Panc1 (cell line): ENCODE results near the gene FOSL2. TPM values are rescaled to one million over a fixed set of nuclear protein-coding genes. Genes with fewer than 3 reads are reported as not detected.

Experiments used
- ATAC-seq: fragments of 200-7000 bp; cut with Tn5 transposase; 2 replicates; pipeline ENCODE4 v1.9.1; 2020; ENCODE audit warnings: mild to moderate bottlenecking, moderate library complexity
- BruUV-seq: library from RNA; stranded (reverse); fragments of 400-500 nt; replicated peaks from 2 replicates; lab custom pipeline; 2021; lab: Mats Ljungman, UMichigan
- CTCF ChIA-PET: fragments of 300-600 bp; sonication (Branson Sonifier 250); formaldehyde crosslinking; loops from one replicate; lab custom pipeline; 2022; ENCODE audit warnings: antibody characterized with exemption; lab: Charles Lee
- POLR2A ChIA-PET: fragments of 300-600 bp; sonication (Branson Sonifier 250); formaldehyde crosslinking; loops from one replicate; lab custom pipeline; 2022; ENCODE audit warnings: antibody characterized with exemption; lab: Charles Lee
- DNase-seq: peaks from one replicate; pipeline ENCODE4 v3.0.0-alpha.2; 2010; ENCODE audit warnings: low read depth, low spot score
- H3K27ac ChIP-seq: 2 replicates; pipeline ENCODE4 v1.5.1; 2011; ENCODE audit warnings: mild to moderate bottlenecking, low read length, inconsistent platforms
- H3K27me3 ChIP-seq: fragments of 200-500 bp; sonication (Bioruptor generic); 2 replicates; pipeline ENCODE4 v1.6.0; 2014; ENCODE audit warnings: low read length, inconsistent platforms; ENCODE audit not compliant: control insufficient read depth, insufficient read depth
- H3K36me3 ChIP-seq: fragments of 200-500 bp; sonication (Bioruptor generic); 2 replicates; pipeline ENCODE4 v1.5.1; 2014; ENCODE audit warnings: inconsistent platforms, mild to moderate bottlenecking, low read length, moderate library complexity; ENCODE audit not compliant: control insufficient read depth, insufficient read depth
- H3K4me1 ChIP-seq: 2 replicates; pipeline ENCODE4 v1.5.1; 2011; ENCODE audit warnings: inconsistent platforms, mild to moderate bottlenecking, low read length, moderate library complexity; ENCODE audit not compliant: control insufficient read depth, insufficient read depth
- H3K4me3 ChIP-seq, 2 experiments: 2 replicates each; pipeline ENCODE4 v1.5.1; 2011 to 2012; ENCODE audit warnings: low read depth in 2 of 2, low read length in 2 of 2, mild to moderate bottlenecking in 2 of 2, inconsistent platforms in 1 of 2, moderate library complexity in 1 of 2
- H3K9me3 ChIP-seq: fragments of 200-500 bp; sonication (Bioruptor generic); 2 replicates; pipeline ENCODE4 v1.5.1; 2014; ENCODE audit warnings: low read depth, mild to moderate bottlenecking, inconsistent platforms, low read length, moderate library complexity; ENCODE audit not compliant: control insufficient read depth, insufficient read depth
- POLR2AphosphoS5 ChIP-seq: IDR thresholded peaks from 2 replicates; pipeline ENCODE4 v1.6.1; 2012; ENCODE audit warnings: mild to moderate bottlenecking, low read depth, low read length, moderate library complexity
- SIN3A ChIP-seq: IDR thresholded peaks from 2 replicates; pipeline ENCODE4 v1.6.1; 2012; ENCODE audit warnings: low read depth, mild to moderate bottlenecking, low read length, moderate library complexity, borderline replicate concordance; ENCODE audit not compliant: insufficient read depth
- TCF7L2 ChIP-seq: IDR thresholded peaks from 2 replicates; pipeline ENCODE4 v1.6.1; 2011; ENCODE audit warnings: mild to moderate bottlenecking, low read depth, low read length, inconsistent platforms
- in situ Hi-C: cut with HindIII; loops from 2 replicates; pipeline ENCODE4 v1.10.0; 2016; ENCODE audit warnings: low sequenced_read_pairs, low pct_unique_long_range_greater_than_20kb
- intact Hi-C: fragments of 100-400 bp; cut with micrococcal nuclease; formaldehyde crosslinking; loops from one replicate; pipeline ENCODE4 v1.10.0; 2022; ENCODE audit not compliant: unreplicated experiment
- total RNA-seq: library from RNA; stranded (reverse); gene quantifications from one replicate; pipeline ENCODE4 v1.2.1, GENCODE V29; 2021; ENCODE audit not compliant: unreplicated experiment
- TF ChIP-seq, protein P1 (sequence below): fragments of 450-650 bp; IDR thresholded peaks from 2 replicates; pipeline ENCODE4 v1.5.1; 2017; ENCODE audit warnings: mild to moderate bottlenecking
- TF ChIP-seq, protein P2 (sequence below), 2 experiments: IDR thresholded peaks; 2 replicates each; pipeline ENCODE4 v1.6.1; 2011 to 2012; ENCODE audit warnings: low read depth in 2 of 2, control low read depth in 1 of 2, low read length in 1 of 2, mild to moderate bottlenecking in 1 of 2, moderate library complexity in 1 of 2; ENCODE audit not compliant: insufficient read depth in 1 of 2

Gene FOSL2
- total RNA-seq, 1 experiment from 2014 or later: 29.0 TPM

DNA sequence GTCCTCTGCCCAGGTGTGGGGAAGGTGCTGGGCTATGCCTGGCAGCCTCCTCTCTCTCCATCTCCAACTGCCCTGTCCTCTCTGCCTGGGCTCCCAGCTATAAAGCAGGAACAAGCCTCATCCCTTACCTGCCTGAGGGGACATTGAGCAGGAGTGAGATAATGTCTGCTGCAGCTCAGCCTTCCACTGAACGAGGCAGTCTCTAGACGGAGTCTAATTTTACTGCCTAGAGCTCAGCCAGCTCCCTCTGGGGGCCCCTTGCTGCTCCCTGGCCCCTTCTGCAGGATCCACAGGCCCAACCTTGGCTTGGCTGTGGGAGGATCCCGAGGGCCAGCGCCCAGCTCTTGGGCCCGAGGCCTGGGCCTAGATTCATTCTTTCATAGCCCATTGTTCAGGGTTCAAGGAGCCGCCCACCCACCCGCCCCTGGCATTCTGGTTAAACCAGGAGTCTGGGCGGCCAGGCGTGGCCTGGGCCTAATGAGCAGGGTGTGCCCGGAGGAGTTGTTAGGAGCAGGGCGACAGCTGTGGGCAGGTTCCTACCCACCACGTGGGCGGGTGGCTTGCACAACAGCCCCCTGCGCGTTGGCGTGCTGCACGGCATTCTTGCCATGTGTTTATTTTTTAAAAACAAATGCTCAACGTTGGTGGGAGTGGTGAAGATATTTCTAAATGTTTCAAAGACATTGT is 44.6 kb downstream of the FOSL2 start:
- CTCF ChIA-PET: no interaction called here
- DNase-seq: no peak
- POLR2A ChIA-PET: no interaction called here

DNA sequence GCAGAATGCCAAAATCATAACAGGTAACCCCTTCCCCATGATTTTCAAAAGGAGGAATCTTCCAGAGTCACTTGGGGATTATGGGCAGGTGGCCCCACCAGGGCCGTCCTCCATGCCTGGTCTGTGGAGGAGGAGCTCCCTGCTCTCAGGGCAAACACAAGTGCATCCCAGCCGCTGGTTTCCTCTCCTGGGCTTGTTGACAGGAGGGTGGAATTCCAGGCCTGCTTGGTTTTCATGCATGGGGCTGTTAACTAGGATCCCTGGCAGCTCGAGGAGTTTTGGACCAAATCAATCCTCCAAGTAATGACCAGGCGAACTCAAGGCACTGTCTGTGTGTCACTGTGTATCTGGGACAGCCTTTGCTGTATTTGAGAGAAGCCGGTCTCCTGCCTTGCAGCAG is 45.3 kb downstream of the FOSL2 start:
- no peak overlapping the region for H3K27ac ChIP-seq
- intact Hi-C loops (no loop called here), in situ Hi-C loops (no loop called here)
- BruUV-seq: no TSS peak
- H3K36me3 ChIP-seq: no peaks in the 10 kb centered on the region
- ATAC-seq (0 out of 2 replicates have a peak, but pooled peaks have one; percentile 12), DNase-seq (no peak)
- TF ChIP-seq POLR2AphosphoS5: no peak
- TF ChIP-seq, protein P1, sequence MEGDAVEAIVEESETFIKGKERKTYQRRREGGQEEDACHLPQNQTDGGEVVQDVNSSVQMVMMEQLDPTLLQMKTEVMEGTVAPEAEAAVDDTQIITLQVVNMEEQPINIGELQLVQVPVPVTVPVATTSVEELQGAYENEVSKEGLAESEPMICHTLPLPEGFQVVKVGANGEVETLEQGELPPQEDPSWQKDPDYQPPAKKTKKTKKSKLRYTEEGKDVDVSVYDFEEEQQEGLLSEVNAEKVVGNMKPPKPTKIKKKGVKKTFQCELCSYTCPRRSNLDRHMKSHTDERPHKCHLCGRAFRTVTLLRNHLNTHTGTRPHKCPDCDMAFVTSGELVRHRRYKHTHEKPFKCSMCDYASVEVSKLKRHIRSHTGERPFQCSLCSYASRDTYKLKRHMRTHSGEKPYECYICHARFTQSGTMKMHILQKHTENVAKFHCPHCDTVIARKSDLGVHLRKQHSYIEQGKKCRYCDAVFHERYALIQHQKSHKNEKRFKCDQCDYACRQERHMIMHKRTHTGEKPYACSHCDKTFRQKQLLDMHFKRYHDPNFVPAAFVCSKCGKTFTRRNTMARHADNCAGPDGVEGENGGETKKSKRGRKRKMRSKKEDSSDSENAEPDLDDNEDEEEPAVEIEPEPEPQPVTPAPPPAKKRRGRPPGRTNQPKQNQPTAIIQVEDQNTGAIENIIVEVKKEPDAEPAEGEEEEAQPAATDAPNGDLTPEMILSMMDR: no peak
- TF ChIP-seq SIN3A: no peak
- no peak for TF ChIP-seq TCF7L2
- TF ChIP-seq, protein P2, sequence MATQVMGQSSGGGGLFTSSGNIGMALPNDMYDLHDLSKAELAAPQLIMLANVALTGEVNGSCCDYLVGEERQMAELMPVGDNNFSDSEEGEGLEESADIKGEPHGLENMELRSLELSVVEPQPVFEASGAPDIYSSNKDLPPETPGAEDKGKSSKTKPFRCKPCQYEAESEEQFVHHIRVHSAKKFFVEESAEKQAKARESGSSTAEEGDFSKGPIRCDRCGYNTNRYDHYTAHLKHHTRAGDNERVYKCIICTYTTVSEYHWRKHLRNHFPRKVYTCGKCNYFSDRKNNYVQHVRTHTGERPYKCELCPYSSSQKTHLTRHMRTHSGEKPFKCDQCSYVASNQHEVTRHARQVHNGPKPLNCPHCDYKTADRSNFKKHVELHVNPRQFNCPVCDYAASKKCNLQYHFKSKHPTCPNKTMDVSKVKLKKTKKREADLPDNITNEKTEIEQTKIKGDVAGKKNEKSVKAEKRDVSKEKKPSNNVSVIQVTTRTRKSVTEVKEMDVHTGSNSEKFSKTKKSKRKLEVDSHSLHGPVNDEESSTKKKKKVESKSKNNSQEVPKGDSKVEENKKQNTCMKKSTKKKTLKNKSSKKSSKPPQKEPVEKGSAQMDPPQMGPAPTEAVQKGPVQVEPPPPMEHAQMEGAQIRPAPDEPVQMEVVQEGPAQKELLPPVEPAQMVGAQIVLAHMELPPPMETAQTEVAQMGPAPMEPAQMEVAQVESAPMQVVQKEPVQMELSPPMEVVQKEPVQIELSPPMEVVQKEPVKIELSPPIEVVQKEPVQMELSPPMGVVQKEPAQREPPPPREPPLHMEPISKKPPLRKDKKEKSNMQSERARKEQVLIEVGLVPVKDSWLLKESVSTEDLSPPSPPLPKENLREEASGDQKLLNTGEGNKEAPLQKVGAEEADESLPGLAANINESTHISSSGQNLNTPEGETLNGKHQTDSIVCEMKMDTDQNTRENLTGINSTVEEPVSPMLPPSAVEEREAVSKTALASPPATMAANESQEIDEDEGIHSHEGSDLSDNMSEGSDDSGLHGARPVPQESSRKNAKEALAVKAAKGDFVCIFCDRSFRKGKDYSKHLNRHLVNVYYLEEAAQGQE (IDR thresholded peaks at IDR 0.05; ENCODE audit: insufficient read depth in 1 of 2, low read depth in 2 of 2, low read length in 1 of 2): no peak
- H3K4me3 ChIP-seq: no peak overlapping the region
- no peaks in the 10 kb centered on the region for H3K4me1 ChIP-seq
- H3K27me3 ChIP-seq: no peaks in the 10 kb centered on the region
- CTCF ChIA-PET: no interaction called here
- H3K9me3 ChIP-seq: peaks cover 12% of the 10 kb centered on the region; the same call in 1 of the 2 replicates
- POLR2A ChIA-PET: no interaction called here

More for the DNA sequence above, 44.6 kb downstream of the FOSL2 start:
- intact Hi-C loops: no loop called here
- no peaks in the 10 kb centered on the region for H3K27me3 ChIP-seq
- no peaks in the 10 kb centered on the region for H3K36me3 ChIP-seq
- ATAC-seq: no peak
- no peak overlapping the region for H3K27ac ChIP-seq
- no TSS peak for BruUV-seq
- TF ChIP-seq, protein P2 (IDR thresholded peaks at IDR 0.05; ENCODE audit: insufficient read depth in 1 of 2, low read depth in 2 of 2, low read length in 1 of 2): no peak
- TF ChIP-seq POLR2AphosphoS5 (no peak), SIN3A (no peak), TCF7L2 (no peak)
- TF ChIP-seq, protein P1: no peak
- H3K4me3 ChIP-seq: no peak overlapping the region
- H3K9me3 ChIP-seq: peaks cover 12% of the 10 kb centered on the region; the same call in 1 of the 2 replicates
- no peaks in the 10 kb centered on the region for H3K4me1 ChIP-seq
- in situ Hi-C loops: no loop called here
